SH-SY5Y (cell line): ENCODE data around the gene KNG1.

Source experiments
- GATA2 ChIP-seq: IDR thresholded peaks from 2 replicates; pipeline ENCODE4 v1.6.1; 2011; ENCODE audit warnings: mild to moderate bottlenecking, low read depth, low read length
- GATA3 ChIP-seq: IDR thresholded peaks from 2 replicates; pipeline ENCODE4 v1.6.1; 2011; ENCODE audit warnings: low read depth, mild to moderate bottlenecking, low read length, moderate library complexity

DNA sequence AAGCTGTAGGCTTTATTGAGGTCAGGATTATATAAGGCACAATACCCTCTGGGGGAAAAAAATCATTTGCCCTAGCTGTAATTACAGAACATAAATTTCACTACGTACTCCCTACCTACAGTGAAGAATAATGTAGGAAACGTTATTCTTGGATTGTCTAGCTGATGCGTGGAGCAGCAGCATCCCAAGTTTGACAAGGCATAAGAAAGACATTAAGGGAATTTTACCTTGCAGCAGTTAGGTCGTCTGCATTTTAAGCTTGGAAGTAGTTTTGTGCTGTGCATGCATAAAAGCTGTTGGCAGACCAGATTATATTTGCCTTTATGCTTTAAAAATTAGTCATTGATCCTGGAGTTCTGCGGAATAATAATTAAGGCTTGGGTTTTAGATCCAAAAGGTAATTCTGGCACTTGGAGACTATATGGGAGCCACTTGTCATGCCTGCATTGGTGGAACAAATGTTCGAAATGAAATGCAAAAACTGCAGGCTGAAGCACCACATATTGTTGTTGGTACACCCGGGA is 68.4 kb downstream of the KNG1 start:
- TF ChIP-seq GATA2 (no peak), GATA3 (no peak)
